Gastroesophageal sphincter (tissue), 3 donors: ENCODE data around the gene SMAD3.
"Not testable (repeated sequence)": the region's sequence is repeated elsewhere in the genome, so short reads cannot be mapped to it uniquely, and the experiment has no call there.

Experiments
- CTCF ChIP-seq, 4 experiments: fragments of 200-600 bp in 2 of 4; fragments of 450-650 bp in 2 of 4; sonication (generic) in 1 of 4; IDR thresholded peaks; one replicate each; pipeline ENCODE4 v1.5.1; 2017 to 2019; ENCODE audit warnings: antibody characterized with exemption in 4 of 4, mild to moderate bottlenecking in 2 of 4, moderate library complexity in 2 of 4
- POLR2AphosphoS5 ChIP-seq: sonication (generic); formaldehyde crosslinking; IDR thresholded peaks from one replicate; pipeline ENCODE4 v1.6.1; 2017; ENCODE audit warnings: antibody characterized with exemption

- TF ChIP-seq CTCF (IDR thresholded peaks at IDR 0.05); POLR2AphosphoS5: not testable (repeated sequence)
These were observed 44.7 kb upstream of the SMAD3 start for GRCh38 chr15:67020668-67021067.
